Skin epidermis (tissue), 12 donors: ENCODE data around the gene ZBTB20.
A peak's percentile ranks its signal among the peaks of the same experiment; 100 is the strongest.

Source experiments
- H3K27ac ChIP-seq, 21 experiments: fragments of 200-600 bp; sonication (generic) in 11 of 21; one replicate each; pipeline ENCODE4 v1.5.0; 2020; ENCODE audit warnings: mild to moderate bottlenecking in 3 of 21, inconsistent platforms in 2 of 21, moderate library complexity in 2 of 21
- H3K4me3 ChIP-seq, 7 experiments: fragments of 200-600 bp; sonication (generic) in 2 of 7; one replicate each; pipeline ENCODE4 v1.5.0; 2020; ENCODE audit warnings: inconsistent platforms in 2 of 7, mild to moderate bottlenecking in 2 of 7, moderate library complexity in 1 of 7

ZBTB20 gene

GRCh38 chr3:114542359-114542758 lies 604.7 kb downstream of the ZBTB20 start:
- Histone ChIP-seq H3K4me3 (no peak overlapping the region), H3K27ac (no peak overlapping the region)

DNA sequence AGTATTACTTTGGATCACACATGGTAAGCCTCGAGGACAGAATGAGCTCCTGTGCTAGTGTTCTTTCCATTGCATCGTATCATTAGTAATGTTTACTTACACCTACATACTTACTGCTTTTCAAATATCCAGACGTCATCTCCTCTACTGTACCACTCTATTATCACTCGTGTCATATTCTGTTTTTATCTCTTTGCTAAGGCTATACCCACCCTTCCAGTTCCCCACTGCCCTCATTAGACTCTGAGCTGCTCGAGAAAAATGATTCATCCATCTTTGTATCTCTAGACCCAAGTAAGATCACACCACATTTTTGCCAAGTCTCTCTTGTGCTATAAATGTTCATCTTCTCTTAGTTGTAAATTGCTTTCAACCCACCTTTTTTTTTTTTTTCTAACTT lies 607.6 kb downstream of the ZBTB20 start:
- Histone ChIP-seq H3K27ac (no peak overlapping the region), H3K4me3 (no peak overlapping the region)

GRCh38 chr3:114538211-114538610 lies 608.9 kb downstream of the ZBTB20 start:
- H3K27ac ChIP-seq: no peak overlapping the region
- no peak overlapping the region for H3K4me3 ChIP-seq

GRCh38 chr3:114528517-114528916 lies 618.6 kb downstream of the ZBTB20 start:
- no peak overlapping the region for H3K27ac ChIP-seq
- no peak overlapping the region for H3K4me3 ChIP-seq

DNA sequence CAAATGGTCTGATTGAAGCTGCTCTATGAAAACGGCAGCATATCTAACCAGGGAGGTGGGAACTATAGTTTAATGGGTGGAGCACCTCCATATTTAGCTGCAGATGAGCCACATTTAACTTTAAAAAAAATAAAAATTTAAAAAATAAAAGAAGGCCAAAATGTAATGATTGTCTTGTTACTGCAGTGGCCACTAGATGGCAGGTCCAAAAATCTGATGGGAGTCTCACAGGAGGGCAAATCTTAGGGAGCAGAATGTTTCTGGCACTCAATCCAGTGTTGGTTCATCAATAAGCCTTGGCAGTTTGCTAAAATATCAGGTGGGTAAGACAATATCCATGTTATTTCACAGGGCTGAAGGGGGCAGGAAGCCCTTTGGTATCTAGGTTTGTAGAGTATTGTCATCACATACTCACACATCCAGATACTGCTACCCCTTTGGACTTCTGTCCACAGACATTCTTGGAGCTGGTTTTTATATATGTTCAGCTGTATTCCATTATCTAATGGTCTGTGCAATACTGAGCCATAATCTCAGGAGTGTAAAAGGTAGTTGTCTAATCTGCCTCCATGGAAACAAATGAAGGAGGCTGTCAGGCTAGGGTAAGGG lies 619.9 kb downstream of the ZBTB20 start:
- no peak overlapping the region for H3K27ac ChIP-seq

DNA sequence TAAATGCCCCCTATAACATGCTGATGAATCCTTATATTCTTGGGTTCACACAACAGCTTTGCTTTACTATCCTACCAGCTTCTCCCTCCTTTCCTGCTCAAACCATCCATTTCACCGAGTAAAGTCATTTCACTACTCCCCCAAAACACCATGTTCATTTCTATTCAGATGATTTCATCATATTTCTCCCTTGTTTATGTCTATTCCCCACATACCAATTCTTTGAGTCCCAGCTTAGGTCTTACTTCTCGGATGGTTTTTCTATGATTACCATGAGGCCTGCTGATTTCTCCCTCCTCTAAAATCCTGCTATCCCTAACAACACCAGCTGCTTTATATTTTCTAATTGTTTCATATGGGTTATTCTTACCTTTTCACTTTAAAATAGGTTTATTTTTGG lies 621.8 kb downstream of the ZBTB20 start:
- H3K27ac ChIP-seq: no peak overlapping the region
- no peak overlapping the region for H3K4me3 ChIP-seq

More for the DNA sequence above, 619.9 kb downstream of the ZBTB20 start:
- no peak overlapping the region for H3K4me3 ChIP-seq

DNA sequence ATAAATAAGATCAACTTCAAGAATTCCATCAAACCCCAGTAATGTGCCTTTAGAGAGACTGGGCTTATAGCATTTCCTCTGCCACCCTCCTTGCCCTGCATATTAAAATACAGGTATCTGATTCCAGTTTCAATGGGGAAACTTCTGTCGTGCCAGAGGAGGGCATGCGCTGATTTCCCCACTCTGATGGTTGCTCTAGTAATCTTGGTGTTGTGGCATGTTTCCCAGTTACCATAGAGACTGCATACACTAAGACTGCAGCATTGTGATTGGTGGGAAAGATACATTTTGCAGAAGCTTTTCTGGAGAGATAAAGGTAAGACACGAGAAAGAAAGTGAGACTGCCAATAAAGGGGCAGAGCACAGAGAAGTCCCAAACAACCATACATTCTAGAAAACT lies 627.7 kb downstream of the ZBTB20 start:
- Histone ChIP-seq H3K27ac (peak overlapping the region in 2 of 21 experiments; percentile 3 to 46), H3K4me3 (no peak overlapping the region)

DNA sequence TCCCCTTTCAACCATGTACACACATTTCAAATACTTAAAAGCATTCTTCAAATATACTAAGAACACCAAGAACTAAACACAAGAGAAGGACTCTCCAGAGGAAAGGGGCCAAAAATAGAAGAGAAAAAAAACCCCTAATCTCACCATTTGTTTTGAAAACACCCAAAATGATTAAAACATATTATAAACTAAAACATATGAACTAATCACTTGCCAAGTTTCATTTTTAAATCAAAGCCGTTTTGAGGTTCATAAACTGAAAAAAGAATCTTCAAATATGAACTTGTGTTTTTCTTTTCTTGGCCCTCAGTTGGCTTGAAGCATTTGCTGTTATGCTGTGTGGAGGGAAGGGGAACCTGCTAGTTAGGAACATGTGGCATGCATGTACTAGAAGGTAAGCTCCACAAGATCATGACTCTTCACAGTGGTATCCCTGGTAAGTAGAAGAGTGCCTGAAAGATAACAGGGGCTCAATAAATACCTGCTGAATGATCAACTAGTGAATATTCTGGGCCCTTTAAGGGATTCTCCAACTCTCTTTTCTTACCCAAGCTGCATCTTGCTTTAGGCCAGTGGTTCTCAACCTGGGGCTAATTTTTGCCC lies 628.8 kb downstream of the ZBTB20 start:
- peak overlapping the region in 5 of 21 experiments; percentile 22 to 46 (median 29) for H3K27ac ChIP-seq
- no peak overlapping the region for H3K4me3 ChIP-seq

- peak overlapping the region in 1 of 21 experiments; percentile 16 for H3K27ac ChIP-seq
- H3K4me3 ChIP-seq: no peak overlapping the region
Measured at GRCh38 chr3:114510201-114510600, 636.9 kb downstream of the ZBTB20 start.

DNA sequence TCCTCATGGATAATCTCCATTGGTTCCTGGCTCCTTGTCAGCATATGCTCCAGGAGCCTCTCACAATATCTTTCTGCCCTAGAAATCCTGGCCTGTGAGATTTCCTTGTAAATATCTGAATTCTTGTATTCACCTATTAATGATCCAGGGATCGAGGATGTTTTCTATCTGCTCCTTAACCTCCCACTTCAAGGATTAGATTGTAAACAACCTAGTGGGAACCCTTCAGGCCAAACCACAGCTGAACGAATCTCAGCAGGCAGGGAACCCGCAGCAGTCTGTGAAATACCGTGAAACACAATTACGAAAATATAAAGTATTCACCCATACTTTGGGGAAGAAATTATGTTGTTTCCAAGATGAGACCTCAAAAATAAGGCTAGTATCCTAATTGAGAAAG lies 637.3 kb downstream of the ZBTB20 start:
- Histone ChIP-seq H3K4me3 (no peak overlapping the region), H3K27ac (peak overlapping the region in 1 of 21 experiments; percentile 16)

DNA sequence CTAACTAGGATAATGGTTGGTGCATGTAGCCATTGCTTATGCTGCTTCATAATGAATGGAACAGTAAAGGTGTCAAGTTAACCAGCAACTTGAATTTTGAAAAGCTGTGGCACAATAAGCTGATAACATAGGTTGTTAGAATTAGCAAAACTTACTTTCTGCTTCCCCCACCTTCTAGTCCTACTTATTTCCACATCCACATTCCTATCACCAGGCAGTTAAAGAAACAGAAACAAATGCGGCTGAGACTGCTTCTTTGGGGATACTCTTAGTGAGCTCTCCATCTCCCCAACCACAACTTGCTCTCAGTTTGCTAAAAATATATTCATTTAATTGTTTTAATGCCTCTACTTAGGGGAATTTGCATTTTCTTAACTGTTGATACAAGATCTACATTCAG lies 638.1 kb downstream of the ZBTB20 start:
- Histone ChIP-seq H3K4me3 (no peak overlapping the region), H3K27ac (no peak overlapping the region)

DNA sequence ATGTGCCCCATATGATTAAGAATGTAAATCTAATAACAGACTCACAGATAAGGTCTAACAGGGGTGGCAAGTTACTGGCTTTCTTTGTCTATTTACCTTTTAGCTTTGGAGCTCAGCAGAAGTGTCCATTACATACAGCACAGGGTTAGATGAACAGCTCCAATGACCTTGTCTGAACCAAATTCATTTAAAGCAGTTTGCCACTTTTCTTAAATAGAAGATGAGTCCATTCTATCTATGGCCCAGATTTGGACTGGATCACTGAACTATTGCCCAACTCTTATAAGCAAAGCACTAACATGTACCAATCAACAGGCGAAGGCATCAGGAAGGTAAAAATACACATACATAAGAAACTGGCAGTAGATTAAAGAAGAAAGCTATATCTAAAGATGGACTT lies 638.9 kb downstream of the ZBTB20 start:
- Histone ChIP-seq H3K27ac (peak overlapping the region in 1 of 21 experiments; percentile 17), H3K4me3 (no peak overlapping the region)

GRCh38 chr3:114506591-114507300 lies 640.3 kb downstream of the ZBTB20 start:
- Histone ChIP-seq H3K27ac (peak overlapping the region in 4 of 21 experiments; percentile 16 to 56 (median 48)), H3K4me3 (no peak overlapping the region)

- no peak overlapping the region for H3K4me3 ChIP-seq
- no peak overlapping the region for H3K27ac ChIP-seq
Measured at GRCh38 chr3:114504941-114505628, 642.0 kb downstream of the ZBTB20 start.

DNA sequence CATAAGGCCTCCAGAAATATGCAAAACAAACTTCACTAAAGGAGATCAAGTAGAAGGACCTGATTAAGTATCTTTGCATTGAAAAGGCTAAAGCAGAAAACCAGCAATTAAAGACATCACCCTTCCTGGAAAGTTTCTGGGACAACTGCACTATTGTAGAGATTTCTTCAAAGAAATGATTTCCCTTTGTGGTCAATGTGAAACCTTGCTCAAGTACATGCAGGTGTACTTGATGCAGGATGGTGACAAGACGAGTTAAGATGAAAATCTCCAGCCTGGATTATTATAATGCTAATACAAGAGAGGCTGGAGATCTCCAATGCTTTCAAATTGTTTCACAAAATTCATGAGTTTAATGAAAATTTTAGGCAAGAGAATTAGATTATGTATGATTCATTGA lies 644.9 kb downstream of the ZBTB20 start:
- no peak overlapping the region for H3K27ac ChIP-seq
- H3K4me3 ChIP-seq: no peak overlapping the region

GRCh38 chr3:114499976-114500375 lies 647.1 kb downstream of the ZBTB20 start:
- Histone ChIP-seq H3K27ac (peak overlapping the region in 1 of 21 experiments; percentile 8), H3K4me3 (no peak overlapping the region)

DNA sequence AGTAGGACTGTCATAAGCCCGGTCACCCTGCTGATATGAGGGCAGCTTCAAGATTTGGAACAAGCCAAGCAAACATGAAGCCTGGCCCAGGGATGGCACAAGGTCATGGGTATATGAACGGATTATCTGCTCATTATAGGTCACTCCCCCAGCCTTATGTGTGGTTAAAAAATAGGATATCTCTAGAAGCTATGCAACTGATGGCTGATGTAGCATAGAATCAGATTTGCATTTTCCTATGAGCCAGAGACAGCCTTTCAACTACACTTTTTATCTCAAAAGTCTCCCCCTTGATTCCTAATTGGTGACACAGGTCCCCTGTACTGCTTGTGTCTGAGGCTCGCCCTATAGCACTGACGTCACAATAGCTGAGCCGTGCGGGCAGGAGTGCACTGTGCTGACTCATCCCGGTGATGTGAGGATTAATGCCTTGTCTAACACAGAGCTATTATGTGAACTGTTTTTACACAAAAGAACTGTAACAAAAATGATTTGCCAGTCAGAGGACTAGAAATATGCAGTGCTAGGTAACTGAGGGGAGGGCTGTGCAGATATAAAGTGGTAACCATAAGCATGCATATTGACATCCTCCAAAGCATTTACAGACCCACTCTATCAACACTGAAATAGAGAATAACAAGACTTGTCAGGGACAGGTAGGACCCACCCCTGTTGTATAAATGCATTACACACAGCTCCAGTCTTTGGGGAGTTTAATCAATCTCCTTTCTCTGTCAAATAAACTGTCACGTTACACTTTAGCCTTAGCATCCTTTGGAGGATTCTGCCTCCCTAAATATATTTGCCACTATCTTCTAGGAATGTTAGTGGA lies 648.3 kb downstream of the ZBTB20 start:
- Histone ChIP-seq H3K27ac (no peak overlapping the region), H3K4me3 (no peak overlapping the region)

DNA sequence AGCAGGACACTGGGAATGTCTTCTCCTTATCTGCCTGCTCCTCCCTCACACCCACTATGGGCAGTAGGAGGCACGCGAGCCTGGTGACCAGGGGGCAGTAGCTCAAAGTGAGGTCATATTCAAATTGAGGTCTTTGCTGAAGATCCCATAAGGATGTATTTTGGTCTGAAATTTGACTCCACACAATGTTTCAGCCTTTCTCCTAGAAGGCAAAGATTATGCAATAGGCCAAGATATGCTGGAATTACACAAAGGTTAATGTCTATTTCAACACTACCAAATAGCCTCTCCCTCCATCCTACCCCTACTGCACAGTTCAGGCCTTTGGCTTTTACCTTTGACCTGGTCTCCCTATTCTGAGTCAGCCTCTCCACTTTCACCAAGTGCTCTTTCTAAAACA lies 650.2 kb downstream of the ZBTB20 start:
- Histone ChIP-seq H3K27ac (no peak overlapping the region), H3K4me3 (no peak overlapping the region)

GRCh38 chr3:114496466-114496865 lies 650.6 kb downstream of the ZBTB20 start:
- Histone ChIP-seq H3K27ac (no peak overlapping the region), H3K4me3 (no peak overlapping the region)

DNA sequence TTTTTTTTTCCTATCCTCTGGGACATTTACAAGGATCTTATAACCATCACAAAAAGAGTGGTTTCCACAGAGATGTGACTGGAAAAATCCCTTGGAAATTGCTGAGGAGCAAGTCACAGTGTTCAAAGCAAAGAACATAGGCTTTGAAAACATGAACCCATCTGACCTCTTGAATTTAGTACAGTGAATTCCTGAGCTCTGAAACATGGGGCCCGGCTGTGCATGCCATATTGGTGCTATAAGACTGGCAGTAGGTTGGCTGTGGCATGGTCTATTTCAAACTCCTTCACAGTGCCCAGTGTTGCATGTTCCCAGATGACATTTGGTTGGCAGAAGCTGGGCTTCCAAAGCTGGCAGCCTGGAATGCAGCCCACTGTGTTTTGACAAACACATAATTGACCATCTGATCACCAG lies 651.1 kb downstream of the ZBTB20 start:
- Histone ChIP-seq H3K4me3 (no peak overlapping the region), H3K27ac (no peak overlapping the region)
